Astrocyte of the cerebellum (primary cell): ENCODE results near the gene EHBP1.

Experiments
- DNase-seq: peaks from one replicate; pipeline ENCODE4 v3.0.0-alpha.2; 2011; ENCODE audit warnings: low read depth
- H3K4me3 ChIP-seq: 2 replicates; pipeline ENCODE4 v1.5.1; 2011; ENCODE audit warnings: mild to moderate bottlenecking, low read depth, low read length, moderate library complexity
- in situ Hi-C: cut with HindIII; loops from 2 replicates; pipeline ENCODE4 v1.10.0; 2017; ENCODE audit warnings: low sequenced_read_pairs
- TF ChIP-seq, protein P1 (sequence below): IDR thresholded peaks from 2 replicates; pipeline ENCODE4 v1.5.1; 2012; ENCODE audit warnings: low read length, low read depth, moderate library complexity, mild to moderate bottlenecking; ENCODE audit errors: missing control alignments

The EHBP1 gene

DNA sequence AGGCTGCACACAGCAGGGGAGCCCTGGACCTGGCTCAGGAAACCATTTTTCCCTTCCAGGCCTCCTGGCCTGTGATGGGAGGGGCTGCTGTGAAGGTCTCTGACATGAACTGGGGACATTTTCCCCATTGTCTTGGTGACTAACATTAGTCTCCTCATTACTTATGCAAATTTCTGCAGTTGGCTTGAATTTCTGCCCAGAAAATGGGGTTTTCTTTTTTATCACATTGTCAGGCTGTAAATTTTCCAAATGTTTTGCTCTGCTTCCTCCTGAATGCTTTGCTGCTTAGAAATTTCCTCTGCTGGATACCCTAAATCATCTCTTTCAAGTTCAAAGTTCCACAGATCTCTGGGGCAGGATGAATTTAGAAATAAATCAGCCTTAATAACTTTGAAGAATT, 78.2 kb downstream of the EHBP1 start:
- no peak for DNase-seq
- in situ Hi-C loops, result no loop called here
- H3K4me3 ChIP-seq, result no peak overlapping the region
- TF ChIP-seq, protein P1, sequence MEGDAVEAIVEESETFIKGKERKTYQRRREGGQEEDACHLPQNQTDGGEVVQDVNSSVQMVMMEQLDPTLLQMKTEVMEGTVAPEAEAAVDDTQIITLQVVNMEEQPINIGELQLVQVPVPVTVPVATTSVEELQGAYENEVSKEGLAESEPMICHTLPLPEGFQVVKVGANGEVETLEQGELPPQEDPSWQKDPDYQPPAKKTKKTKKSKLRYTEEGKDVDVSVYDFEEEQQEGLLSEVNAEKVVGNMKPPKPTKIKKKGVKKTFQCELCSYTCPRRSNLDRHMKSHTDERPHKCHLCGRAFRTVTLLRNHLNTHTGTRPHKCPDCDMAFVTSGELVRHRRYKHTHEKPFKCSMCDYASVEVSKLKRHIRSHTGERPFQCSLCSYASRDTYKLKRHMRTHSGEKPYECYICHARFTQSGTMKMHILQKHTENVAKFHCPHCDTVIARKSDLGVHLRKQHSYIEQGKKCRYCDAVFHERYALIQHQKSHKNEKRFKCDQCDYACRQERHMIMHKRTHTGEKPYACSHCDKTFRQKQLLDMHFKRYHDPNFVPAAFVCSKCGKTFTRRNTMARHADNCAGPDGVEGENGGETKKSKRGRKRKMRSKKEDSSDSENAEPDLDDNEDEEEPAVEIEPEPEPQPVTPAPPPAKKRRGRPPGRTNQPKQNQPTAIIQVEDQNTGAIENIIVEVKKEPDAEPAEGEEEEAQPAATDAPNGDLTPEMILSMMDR, result no peak

DNA sequence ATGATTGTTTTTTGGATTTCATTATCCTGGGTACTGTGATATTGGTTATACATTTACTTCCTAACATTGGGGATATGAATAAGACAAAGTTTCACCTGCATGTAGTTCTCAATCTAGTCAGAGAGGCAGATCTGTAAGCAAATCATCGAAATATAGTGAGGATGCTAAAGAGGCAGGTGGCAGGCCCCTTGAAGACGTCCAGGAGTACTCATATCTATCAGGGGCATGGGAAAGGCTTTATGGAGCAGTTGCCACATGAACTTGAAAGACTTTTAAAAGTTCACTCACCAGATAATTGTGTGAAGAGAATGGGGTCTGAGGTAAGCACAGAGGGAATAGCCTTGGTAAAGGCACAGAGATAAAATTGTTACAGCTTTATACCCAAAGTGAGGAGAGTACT, 78.8 kb downstream of the EHBP1 start:
- TF ChIP-seq, protein P1, result no peak
- in situ Hi-C loops, result no loop called here
- DNase-seq, result no peak
- H3K4me3 ChIP-seq, result no peak overlapping the region

DNA sequence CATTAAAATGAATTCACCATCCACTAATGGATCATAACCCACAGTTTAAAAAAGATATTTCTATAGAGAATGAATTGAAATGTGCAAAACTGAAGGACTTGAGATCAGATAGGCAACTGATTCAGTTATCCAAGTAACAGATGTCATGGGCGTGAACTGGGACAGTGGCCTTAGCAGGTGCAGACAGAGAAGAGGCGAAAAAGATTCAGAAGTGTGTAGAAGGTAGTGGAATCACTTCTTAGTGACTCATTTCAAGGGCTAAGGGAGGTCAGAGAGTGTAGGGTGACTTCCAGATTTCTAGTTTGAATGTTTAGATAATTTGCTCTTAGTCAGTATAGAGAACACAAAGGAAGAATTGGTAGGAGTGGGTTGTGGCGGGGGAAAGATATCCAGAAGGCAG, 79.7 kb downstream of the EHBP1 start:
- no peak for DNase-seq
- TF ChIP-seq, protein P1, result no peak
- in situ Hi-C loops, result no loop called here
- H3K4me3 ChIP-seq, result no peak overlapping the region

DNA sequence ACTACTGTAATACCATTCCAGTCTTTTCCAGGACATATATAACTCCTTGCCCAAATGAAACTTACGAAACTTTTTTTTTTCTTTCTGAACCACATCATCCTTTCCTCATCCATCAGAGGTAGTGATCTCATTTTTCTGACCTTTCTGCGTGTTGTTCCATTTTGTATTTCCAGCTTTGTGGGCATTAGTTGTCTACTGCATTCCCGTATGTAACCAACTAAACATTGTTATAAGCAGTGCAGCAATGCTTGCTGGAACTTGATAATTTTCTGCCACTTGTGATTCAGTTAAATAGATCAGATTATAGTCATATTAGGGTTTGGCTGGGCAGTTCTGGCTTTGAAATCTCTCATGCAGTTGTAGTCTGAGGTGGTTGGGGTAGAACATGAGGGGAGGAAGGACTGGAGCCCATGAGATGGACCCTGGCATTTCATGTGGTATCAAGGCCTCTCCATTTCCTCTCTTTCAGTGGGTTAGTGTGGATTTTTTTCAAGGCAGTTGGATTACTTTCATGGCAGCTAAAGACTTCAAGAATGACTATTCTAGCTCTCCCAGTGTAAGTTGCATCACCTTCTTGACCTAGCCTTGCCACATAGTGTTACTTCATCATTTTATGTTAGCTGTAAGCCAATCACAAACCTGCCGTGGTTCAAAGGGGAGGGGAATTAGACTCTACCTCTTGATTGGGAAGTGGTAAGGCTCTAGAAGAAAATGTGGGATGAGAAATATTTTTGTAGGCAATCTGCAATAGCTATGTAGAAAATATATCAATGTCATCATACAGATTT, 80.5 kb downstream of the EHBP1 start:
- no peak for DNase-seq
- in situ Hi-C loops, result no loop called here

DNA sequence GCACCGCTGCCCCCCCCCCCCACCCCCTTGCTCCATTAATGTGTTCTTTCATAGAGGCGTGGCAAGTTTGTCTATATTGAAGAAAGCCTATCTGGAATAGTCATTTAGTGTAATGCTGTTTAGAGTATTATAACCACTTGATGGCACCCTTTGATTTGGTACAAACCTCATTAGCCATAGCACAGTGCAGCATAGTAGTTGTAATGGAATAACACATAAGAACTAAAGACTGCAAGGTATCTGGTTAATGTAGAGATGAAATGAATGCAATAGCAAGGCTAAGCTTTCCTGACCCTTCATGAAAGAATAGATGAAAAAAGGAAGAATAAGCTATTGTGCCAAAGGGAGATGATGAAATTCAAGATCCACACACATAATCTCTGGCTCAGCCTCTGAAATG, 81.9 kb downstream of the EHBP1 start:
- TF ChIP-seq, protein P1, result peak; percentile 36
- peak; percentile 33 for DNase-seq
- no peak overlapping the region for H3K4me3 ChIP-seq
- in situ Hi-C loops, result no loop called here

More for the DNA sequence above, 80.5 kb downstream of the EHBP1 start:
- H3K4me3 ChIP-seq, result no peak overlapping the region
- TF ChIP-seq, protein P1, result no peak

DNA sequence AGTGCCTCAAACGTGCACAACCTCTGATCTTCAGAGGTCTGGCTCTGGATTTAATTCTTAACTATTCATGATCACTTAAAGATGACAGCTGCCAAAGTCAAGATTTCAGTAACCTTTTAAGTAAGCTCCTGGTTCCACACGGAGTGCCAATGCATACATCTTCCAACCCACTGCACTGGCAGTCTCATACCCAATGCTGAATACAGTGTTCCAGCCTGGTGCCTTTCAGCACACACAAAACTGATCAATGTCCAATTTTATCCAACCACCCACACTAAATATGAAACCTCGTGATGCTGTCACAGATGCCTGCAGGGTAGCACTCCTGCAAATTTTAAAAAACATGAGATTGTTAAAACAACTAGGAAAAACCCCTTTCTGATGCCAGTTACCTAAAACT, 84.0 kb downstream of the EHBP1 start:
- H3K4me3 ChIP-seq, result no peak overlapping the region
- TF ChIP-seq, protein P1, result no peak
- in situ Hi-C loops, result no loop called here
- no peak for DNase-seq
